Coronary artery (tissue), 2 donors: ENCODE results near the gene SLC17A7.

Experiments
- DNase-seq: peaks from one replicate; pipeline ENCODE4 v3.0.0-alpha.2; 2017; ENCODE audit warnings: low spot score
- H3K27ac ChIP-seq, 2 donors: fragments of 200-600 bp; sonication (generic); one replicate each; pipeline ENCODE4 v1.5.1; 2016 to 2019
- H3K4me3 ChIP-seq: fragments of 200-600 bp; sonication (generic); 2 replicates; pipeline ENCODE4 v1.5.1; 2016; ENCODE audit warnings: mild to moderate bottlenecking, moderate library complexity
- CTCF ChIP-seq: fragments of 200-600 bp; sonication (generic); IDR thresholded peaks from one replicate; pipeline ENCODE4 v1.5.1; 2019; ENCODE audit warnings: antibody characterized with exemption

The SLC17A7 gene

GRCh38 chr19:49438261-49438660 is 3.1 kb downstream of the SLC17A7 start:
- no peak for TF ChIP-seq CTCF
- no peak for DNase-seq
- Histone ChIP-seq H3K27ac (no peak overlapping the region), H3K4me3 (no peak overlapping the region)

- DNase-seq = no peak
- Histone ChIP-seq H3K27ac (no peak overlapping the region), H3K4me3 (no peak overlapping the region)
- TF ChIP-seq CTCF = no peak
Observed at GRCh38 chr19:49437231-49437630, 4.1 kb downstream of the SLC17A7 start.

GRCh38 chr19:49436381-49437017 is 4.8 kb downstream of the SLC17A7 start:
- no peak for TF ChIP-seq CTCF
- Histone ChIP-seq H3K27ac (no peak overlapping the region), H3K4me3 (no peak overlapping the region)
- DNase-seq = no peak

GRCh38 chr19:49435670-49436069 is 5.7 kb downstream of the SLC17A7 start:
- no peak for TF ChIP-seq CTCF
- H3K4me3 ChIP-seq = no peak overlapping the region
- H3K27ac ChIP-seq = no peak overlapping the region
- no peak for DNase-seq

- no peak for TF ChIP-seq CTCF
- H3K4me3 ChIP-seq = no peak overlapping the region
- no peak overlapping the region for H3K27ac ChIP-seq
- no peak for DNase-seq
Observed at GRCh38 chr19:49434907-49435583, 6.3 kb downstream of the SLC17A7 start.

GRCh38 chr19:49433240-49433901 is 8.0 kb downstream of the SLC17A7 start:
- Histone ChIP-seq H3K4me3 (no peak overlapping the region), H3K27ac (no peak overlapping the region)
- no peak for TF ChIP-seq CTCF
- no peak for DNase-seq
